Prostate gland (tissue), 2 donors: Measurements from ENCODE around the gene TRIM27.

Source experiments
- CTCF ChIP-seq, 4 experiments: fragments of 200-600 bp in 2 of 4; fragments of 450-650 bp in 2 of 4; sonication (generic) in 2 of 4; IDR thresholded peaks; 1 replicate in 3 of 4; 2 replicates in 1 of 4; pipeline ENCODE4 v1.5.1; 2016 to 2019; ENCODE audit warnings: antibody characterized with exemption in 4 of 4, mild to moderate bottlenecking in 2 of 4, moderate library complexity in 2 of 4
- POLR2A ChIP-seq: fragments of 450-650 bp; IDR thresholded peaks from one replicate; pipeline ENCODE4 v1.6.1; 2016; ENCODE audit warnings: antibody characterized with exemption, mild to moderate bottlenecking
- POLR2AphosphoS5 ChIP-seq: sonication (generic); formaldehyde crosslinking; IDR thresholded peaks from one replicate; pipeline ENCODE4 v1.6.1; 2017; ENCODE audit warnings: antibody characterized with exemption

GRCh38 chr6:28907394-28907793 is 16.4 kb downstream of the TRIM27 start:
- no peak for TF ChIP-seq POLR2AphosphoS5
- TF ChIP-seq CTCF (IDR thresholded peaks at IDR 0.05): no peak
- no peak for TF ChIP-seq POLR2A
